ENCODE measurements around the gene PYGO2.

- TF ChIP-seq POLR2A (IDR thresholded peaks at IDR 0.05) (no peak), CTCF (IDR thresholded peaks at IDR 0.05) (no peak), POLR2AphosphoS5 (IDR thresholded peaks at IDR 0.05; ENCODE audit: insufficient read depth in 1 of 2, low read depth in 1 of 2) (peak in 1 of 2 donors; percentile 28)
Measured at GRCh38 chr1:155008015-155008941, 46.7 kb upstream of the PYGO2 start.
